ENCODE results near the gene B4GALNT4.
"Not testable (repeated sequence)": the region's sequence is repeated elsewhere in the genome, so short reads cannot be mapped to it uniquely, and the experiment has no call there.

Gene B4GALNT4

GRCh38 chr11:369336-370018, at the start of gene B4GALNT4:
B4GALNT4 (plus strand) TSS chr11:369499; CDS start chr11:369804, 305 bp downstream.
- no peak for DNase-seq

DNA sequence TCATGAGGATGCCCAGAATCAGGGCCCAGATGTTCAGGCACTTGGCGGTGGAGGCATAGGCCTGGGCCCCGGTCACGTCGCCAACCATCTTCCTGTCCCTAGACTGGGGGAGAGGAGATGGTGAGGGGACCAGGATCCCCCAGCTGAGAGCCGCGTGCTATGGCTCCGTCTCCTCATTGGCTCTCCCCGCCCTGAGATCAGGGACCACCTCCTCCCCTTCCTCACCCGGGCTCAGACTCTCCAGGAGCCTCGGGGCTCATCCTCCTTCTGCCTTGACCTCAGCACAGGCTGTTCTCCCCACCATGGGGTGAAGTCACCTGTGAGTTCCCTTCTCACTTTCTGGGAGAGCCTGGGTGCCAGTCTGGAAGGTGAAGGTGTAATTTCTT, 49.4 kb upstream of the B4GALNT4 start:
- not testable (repeated sequence) for DNase-seq

- DNase-seq, result no peak
Observed at GRCh38 chr11:324156-324555, 45.1 kb upstream of the B4GALNT4 start.

- not testable (repeated sequence) for DNase-seq
Observed at GRCh38 chr11:324593-325517, 44.4 kb upstream of the B4GALNT4 start.

GRCh38 chr11:325796-326591, 43.3 kb upstream of the B4GALNT4 start:
- no peak for DNase-seq

DNA sequence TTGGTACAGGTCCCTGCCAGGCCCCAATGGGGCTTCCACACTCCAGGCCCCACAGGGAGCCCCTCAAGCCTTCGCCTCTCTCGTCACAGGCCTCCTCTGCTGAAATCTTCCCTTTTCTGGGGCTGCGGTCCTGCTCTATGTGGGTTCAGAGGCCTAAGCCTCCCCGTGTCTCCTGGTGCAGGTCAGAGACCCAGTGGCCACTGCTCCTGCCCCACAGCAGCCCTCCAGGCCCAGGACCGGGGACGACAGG, 42.8 kb upstream of the B4GALNT4 start:
- no peak for DNase-seq

DNA sequence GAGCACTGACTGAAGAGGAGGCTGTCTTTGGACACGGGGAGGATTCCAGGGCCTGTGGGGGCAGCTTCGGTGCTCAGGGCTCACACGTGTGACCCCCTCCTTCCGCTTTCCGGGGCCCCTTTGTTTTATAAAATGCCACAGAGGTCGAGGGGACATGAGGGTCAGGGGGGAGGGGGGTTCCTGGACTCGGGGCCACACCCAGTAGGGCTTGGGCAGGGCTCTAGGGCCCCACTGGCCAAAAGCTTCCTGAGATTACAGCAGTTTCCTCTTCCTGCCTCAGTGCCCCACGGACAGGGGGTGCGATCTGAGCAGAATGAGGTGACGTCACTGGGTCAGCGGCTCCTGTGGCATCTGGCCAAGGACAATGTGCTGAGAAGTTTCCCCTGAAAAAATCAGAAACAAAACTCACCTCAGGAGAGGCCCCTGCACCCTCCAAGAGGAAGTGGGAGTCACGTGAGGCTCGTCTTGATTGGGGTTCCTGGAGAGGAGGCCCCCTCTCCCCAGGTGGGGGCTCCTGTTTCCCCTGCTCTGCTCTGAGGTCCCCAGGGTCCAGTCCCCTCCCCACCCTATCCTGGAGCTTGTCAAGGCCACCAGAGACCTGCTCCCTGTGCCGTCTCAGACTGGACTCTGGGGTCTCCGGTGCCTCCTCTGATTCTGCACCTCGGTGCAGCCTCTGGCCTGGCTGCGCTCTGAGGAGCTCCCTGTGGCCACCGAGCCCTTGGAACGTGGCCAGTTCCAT, 42.3 kb upstream of the B4GALNT4 start:
- no peak for DNase-seq

GRCh38 chr11:327581-327923, 41.7 kb upstream of the B4GALNT4 start:
- no peak for DNase-seq

DNA sequence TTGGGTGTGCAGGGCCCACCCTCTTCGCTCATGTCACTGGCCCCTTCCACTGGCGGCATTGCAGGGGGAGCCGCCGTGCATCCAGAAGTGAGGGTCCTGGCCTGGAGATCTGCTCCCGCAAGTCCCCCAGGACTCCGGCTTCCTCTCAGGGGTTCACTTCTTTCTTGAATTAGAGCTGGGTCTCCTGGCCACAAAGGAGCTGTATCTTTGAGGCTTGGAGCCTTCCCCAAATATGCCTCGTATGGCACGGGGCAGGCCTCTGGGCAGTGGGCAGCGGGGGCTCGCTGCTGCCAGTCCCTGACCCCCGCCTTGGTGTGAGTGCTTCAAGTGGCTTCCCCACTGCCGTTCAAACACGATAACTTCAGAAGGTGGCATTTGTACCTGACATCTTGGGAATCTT, 41.3 kb upstream of the B4GALNT4 start:
- no peak for DNase-seq

DNA sequence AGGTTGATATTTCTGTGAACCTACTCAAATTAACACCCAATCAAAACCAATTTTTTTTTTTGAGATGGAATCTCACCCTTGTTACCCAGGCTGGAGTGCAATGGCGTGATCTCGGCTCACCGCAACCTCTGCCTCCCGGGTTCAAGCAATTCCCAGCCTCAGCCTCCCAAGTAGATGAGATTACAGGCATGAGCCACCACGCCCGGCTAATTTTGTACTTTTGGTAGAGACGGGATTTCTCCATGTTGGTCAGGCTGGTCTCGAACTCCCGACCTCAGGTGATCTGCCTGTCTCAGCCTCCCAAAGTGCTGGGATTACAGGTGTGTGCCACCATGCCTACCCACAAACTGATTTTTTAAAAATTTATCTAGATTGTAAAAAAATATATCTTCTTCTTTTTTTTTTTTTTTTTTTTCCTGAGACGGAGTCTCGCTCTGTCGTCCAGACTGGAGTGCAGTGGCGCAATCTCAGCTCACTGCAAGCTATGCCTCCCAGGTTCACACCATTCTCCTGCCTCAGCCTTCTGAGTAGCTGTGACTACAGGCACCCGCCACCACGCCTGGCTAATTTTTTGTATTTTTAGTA, 40.7 kb upstream of the B4GALNT4 start:
- not testable (repeated sequence) for DNase-seq

DNA sequence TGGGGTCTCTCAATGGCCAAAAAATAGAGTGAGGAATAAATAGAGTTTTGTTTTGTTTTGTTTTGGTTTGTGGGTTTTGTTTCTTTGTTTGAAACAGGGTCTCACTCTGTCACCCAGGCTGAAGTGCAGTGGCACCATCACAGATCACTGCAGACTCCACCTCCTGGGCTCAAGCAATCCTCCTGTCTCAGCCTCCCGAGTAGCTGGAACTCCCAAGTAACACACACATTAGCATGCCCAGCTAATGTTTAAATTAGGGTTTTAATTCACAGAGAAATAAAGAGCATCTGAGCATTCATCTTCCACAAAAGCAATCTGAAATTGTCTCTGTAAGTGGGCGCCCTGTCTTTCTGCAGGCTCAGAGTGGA, 39.4 kb upstream of the B4GALNT4 start:
- no peak for DNase-seq

DNA sequence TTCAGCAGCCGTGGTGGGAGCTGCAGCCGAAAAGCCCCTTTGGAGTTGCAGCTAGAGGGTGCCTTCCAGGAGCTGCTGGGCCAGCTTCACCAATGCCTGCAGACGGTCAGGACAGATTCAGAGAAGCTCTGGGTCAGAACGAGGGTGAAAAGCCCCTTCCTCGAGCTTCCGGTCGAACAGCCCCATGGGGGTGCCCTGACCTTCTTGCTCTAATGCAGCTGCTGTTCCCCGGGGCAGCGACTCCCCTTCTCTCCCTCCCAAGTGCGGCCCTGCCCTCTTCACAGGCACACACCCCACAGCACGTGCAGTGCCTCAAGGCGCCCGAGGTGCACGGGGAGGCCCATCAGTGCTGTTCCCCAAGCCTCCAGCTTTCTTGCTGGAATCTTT, 39.0 kb upstream of the B4GALNT4 start:
- DNase-seq, result no peak

GRCh38 chr11:330694-331357, 38.5 kb upstream of the B4GALNT4 start:
- DNase-seq, result no peak

DNA sequence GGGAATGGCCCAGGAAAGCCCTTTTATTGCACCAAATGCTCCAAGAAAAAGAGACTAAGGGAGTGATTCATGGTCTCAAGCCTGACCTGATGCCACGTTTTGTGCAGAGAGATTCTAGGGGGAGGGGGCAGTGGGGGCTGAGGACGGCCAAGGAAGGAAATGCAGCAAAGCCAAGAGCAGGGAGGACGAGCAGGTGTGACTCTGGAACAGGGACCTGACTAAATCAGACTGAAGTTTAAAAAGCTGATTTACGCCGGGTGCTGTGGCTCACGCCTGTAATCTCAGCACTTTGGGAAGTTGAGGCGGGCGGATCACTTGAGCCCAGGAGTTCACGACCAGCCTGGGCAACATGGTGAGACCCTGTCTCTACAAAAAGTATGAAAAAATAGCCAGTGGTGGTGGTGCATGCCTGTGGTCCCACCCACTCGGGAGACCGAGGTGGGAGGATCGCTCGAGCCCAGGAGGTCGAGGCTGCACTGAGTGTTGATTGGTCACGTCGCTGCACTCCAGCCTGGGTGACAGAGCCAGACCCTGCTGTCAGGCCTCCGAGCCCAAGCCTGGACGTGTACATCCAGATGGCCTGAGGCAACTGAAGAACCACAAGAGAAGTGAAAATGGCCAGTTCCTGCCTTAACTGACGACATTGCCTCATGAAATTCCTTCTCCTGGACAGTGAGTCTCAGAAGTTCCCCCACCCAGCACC, 37.8 kb upstream of the B4GALNT4 start:
- DNase-seq, result no peak

- no peak for DNase-seq
Observed at GRCh38 chr11:332651-333480, 36.4 kb upstream of the B4GALNT4 start.

GRCh38 chr11:333616-334263, 35.6 kb upstream of the B4GALNT4 start:
- DNase-seq, result not testable (repeated sequence)

- DNase-seq, result no peak
Observed at GRCh38 chr11:334264-334994, 34.9 kb upstream of the B4GALNT4 start.

GRCh38 chr11:335779-336658, 33.3 kb upstream of the B4GALNT4 start:
- DNase-seq, result no peak
